PC-9 (cell line): ENCODE results near the gene PRDM12.

ENCODE experiments used
- CTCF ChIP-seq: fragments of 200-600 bp; sonication (generic); conservative IDR thresholded peaks from 2 replicates; pipeline ENCODE4 v1.6.1; 2017; ENCODE audit warnings: mixed run types, antibody characterized with exemption, mild to moderate bottlenecking, moderate library complexity
- EZH2 ChIP-seq: fragments of 200-600 bp; sonication (generic); IDR thresholded peaks from 2 replicates; pipeline ENCODE4 v1.8.0; 2017; ENCODE audit warnings: antibody characterized with exemption, low read depth

DNA sequence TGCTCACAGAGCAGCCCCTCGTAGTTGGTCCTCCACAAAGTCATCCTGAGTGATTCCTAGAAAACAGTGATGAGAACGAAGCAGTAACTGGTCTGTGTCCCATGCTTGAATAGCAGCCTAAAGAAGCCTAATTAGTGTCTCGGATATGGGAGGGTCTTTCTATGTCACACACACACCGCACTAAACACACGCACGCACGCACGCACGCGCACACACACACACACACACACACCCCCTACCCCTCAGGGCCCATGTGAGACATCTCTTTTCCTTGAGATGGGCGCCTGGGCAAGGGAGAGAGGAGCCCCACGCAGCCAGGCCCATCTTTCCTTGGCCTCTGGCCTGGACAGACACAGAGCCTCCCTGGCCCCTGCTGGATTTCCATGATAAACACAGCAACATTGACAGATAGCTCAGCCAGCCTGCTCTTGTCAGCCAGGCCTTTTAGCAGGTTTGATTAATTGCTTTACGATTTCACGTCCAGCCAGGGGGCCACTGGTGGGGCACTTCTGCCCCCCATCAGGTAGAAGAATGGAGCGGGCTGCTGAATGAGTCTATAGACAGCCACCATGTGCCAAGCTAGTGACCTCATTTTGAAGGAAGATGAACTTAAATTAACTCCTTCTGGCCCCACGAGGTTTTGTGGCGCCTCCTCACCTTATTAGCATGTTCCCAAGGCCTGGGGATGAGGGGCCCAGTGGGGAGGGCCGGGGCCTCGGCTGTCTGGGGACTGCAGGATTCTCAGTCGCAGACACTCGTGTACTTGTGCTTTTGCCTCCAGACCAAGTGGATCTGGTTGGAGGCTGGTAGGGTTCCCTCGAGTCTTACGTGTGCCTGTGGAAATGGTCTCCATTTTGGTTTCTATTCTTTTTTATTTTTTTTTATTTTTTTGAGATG lies 36.2 kb upstream of the PRDM12 start:
- TF ChIP-seq CTCF (no peak), EZH2 (no peak)
